Fibroblast of skin of right biceps (primary cell): ENCODE data around the gene FHOD3.

Experiments
- DNase-seq: peaks from one replicate; pipeline ENCODE4 v3.0.0-alpha.2; 2013

The FHOD3 gene

DNA sequence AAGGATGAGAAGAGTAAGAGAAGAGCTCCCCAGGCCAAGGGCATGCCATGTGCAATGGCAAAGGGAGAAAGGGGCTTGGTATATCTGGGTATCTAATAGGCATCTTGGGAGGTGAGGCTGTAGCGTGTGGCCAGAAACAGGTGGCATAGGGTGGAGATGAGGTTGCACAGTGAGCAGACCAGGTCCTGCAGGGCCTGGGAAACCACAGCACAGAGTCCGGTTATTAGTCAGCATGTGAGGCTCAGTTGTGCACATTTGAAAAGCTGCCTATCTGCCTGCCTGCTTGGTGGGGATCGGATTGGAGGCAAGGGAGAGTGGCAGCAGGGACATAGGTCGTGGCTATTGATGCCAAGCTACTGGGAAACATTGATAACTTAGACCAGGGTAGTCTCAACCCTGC is 340.7 kb downstream of the FHOD3 start:
- DNase-seq, result no peak

DNA sequence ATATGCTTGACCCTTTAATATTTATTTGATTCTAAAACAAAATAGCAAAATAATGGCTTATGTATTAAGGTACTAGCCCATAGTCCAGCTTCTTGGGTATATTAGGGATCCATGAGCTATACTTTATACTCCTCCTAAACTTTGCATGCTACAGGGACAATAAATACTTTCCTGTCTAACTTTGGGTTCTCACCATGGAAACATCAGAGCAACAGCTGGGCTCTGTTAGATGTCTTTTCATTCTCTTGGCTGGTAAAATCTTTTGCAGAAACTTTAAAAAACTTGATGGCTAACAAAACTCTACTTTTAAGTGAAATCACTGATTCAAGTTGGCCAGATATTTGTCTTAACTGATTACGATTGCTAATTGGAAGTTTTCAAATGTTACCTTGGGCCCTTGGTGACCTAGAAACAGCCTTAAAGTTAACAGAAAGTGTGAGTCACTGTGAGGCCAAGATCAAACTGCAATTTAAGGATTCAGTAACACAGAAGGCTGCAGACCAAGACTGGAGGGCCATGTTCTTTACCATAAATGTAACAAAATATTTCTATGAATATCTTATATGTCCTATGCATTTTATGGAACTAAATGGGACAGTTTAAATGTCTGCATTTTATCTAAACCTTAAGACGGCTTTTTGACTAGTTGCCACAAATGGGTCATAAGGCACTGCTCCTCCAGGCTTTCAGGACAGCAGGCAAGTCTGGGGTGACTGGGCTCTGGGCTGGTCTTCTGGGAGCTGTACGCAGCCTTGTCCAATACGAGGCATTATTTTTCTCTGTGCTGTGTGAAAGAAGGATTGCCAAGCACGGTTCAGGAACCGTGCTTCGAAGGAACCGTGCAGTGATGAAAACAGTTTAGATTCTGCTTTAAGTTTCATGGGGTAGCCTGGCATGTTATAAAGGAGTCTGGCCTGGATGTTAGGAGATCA is 342.8 kb downstream of the FHOD3 start:
- DNase-seq, result no peak

DNA sequence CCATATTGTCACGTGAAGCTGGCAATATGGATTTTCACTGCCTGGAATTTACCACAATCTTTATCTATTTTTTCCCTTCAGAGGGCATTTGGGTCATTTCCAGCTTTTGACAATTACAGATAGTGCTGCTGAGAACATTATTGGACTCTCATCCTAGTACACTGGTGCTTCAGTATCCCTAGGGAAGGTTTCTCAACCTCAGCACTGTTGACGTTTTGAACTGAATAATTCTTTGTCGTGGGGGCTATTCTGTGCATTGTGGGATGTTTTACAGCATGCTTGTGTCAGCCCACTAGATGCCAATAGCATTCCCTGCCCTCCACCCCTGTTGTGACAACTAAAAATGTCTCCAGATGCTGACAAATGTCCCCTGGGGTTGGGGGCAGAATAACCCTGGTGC is 345.5 kb downstream of the FHOD3 start:
- no peak for DNase-seq

DNA sequence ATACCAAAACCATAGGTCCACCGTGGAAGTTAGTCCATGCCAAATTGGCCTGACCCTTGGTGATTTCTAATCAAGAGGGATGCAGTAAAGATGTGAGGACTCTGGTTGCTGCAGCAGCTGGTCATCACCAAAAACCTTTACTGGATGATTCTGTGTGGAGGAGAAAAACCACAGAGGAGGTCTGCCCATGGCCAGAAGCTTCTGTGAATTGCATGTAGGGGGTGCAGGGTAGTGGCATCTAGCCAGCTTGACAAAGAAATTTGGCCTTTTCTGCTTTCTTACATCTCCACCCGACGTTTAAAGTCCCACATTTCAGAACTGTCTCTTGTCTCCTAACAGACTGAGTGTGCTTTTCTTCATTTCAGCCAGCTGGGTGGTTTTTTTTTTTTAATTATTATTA is 351.3 kb downstream of the FHOD3 start:
- DNase-seq, result no peak

DNA sequence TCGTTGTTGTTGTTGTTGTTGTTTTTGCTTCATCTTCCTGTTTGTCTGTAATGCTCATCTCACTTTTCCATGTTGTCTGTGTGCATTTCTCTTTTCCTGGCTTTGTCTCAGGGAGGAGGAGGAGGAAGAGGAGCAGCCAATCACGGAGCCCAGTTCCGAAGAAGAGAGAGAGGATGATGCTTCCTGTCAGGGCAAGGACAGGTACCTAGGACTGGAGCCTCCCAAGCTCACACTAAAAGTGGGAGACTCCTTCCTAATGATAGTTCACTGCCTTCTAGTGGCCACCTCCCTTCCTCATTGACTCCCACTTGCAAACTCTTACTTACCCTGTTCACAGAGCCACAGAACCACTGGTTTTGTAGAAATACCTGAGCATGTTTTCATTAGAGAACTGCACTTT is 351.7 kb downstream of the FHOD3 start:
- no peak for DNase-seq

DNA sequence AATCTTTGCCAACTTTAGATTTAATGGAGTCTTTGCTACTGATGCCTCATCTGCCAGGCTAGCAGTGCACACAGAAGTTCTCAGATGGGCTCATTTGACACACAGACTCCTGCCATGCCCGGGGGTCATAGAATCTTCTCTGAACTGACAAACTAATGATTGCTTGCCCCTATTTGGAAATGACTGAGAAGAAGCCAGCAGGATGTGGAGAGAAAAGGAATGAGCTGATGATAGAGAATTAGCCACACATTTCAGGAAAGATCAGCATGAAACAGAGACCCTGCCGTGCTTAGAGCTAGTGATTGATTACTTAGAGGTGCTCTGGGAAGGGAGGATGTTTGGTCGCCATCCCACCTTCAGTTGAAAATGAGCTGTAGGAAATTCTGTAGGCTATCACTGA is 352.8 kb downstream of the FHOD3 start:
- DNase-seq, result peak; percentile 37

DNA sequence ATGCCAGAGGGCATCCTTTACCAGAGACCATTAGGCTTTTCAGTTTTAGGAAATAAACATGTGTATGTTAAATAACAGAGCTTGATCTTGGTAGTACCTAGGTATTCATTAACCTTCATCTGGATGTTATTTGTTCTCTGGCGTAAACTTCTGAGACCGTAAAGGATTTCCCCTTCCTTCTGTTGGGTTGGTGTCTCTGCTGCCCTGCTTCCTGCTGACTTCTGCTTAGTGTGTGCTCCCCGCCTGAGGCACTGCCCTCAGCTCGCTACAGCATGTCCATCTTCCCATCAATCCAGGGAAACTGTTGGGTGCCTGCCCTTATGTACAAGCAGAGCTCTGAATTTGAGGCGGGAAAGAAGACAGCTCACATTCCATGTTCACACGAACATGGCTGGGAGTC is 353.4 kb downstream of the FHOD3 start:
- DNase-seq, result no peak

DNA sequence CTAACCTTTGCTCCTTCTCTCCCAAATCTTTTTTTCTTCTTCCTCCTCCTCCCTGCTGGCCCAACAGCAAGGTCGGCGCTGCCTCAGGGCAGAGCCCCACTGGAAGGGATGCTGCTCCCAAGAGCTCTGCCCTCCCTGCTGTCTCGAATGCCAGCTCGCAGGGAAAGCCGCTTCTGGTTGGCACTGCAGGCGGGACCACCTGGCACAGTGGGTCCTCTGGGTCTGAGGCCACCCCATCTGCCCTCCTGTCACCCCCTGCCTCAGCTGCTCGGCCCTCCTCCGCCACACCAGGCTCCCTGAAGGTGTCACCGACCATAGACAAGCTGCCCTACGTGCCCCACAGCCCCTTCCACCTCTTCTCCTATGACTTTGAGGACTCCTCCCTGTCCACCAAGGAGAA is 355.0 kb downstream of the FHOD3 start:
- no peak for DNase-seq

DNA sequence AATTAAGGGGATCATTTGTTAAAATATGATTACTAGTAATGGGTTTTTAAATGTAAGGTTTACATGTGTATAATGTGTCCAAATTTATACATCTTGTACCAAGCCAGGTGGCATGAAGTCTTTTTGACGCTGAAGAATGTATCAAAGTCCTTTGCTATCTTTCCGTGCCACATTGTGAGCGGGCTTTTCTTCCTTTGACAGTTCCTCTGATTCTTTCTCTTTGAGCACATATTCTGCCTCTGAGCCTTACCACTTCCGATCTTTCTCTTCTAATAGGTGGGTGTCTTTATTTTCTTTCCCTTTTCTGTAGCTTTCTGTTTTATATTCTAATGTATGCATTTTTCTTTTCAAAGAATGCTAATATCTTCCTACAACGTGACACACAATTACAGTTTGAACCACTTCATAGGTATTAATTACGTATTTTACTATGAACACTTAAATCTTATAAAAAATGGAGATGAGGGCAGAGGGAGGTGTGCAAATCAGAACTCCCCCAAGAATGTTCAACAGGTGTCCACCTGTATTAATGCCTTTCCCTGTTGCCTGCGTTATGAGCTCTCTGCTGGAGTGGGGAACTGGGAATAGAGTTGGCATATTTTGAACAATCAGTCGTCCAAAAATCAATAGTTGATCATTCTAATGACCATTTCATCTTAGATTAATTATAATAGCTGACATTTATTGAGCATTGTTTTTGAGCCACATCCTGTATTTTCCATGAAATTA is 355.8 kb downstream of the FHOD3 start:
- DNase-seq, result no peak

DNA sequence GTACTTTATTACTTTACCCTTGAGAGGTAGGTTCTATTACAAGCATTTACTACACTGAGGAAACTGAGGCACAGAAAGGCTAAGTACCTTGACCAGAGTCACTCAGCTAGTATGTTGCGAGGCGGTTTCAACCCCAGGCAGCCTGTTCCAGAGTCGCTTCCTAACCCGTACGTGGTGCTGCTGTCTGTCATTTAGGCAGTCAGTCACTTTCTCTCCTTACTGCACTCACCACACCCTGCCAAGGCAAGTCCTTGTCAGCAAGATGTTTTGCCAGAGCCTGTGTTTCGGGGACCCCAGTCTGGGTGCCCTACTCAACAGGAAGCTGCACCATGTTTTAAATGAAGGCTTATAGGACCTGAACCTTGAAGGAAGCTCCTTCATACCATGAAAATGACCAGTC is 356.4 kb downstream of the FHOD3 start:
- no peak for DNase-seq

DNA sequence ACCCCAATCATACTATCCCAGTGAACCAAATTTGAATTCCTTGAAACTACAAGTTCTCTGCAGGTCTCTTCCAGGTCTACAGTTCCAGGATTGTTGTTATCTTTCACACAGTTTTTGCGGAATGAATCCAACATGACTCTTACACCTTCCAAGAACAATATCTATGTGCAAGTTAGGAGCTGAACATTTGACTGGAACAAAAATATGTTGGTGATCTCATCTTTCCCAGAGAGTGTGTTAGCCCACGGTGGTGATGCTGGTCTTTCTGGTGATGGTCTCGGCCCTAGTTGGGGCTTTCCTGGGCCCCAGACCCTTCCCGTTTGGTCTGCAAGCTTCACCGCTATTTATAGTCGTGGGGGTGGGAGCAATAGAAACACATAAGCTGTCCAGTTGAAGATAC is 357.6 kb downstream of the FHOD3 start:
- DNase-seq, result no peak

DNA sequence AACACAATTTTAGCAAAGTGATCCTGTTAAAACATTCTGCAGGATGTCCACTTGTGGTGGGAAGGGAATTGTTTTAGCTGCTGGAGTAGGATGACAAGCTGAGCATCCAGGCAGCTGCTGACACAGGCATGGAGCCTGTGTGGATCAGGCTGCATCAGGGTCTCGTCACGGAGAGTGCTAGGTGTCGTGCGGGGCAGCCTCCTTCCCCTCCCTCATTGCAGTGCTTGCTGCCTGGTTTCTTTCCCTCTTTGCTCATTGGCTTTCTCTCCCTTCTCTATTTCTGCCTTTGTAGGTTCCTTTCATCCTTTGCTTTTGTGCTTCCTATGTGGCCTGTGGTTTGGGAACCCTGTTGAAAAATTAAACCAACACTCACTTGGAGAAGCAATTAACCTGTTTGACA is 358.4 kb downstream of the FHOD3 start:
- DNase-seq, result no peak

DNA sequence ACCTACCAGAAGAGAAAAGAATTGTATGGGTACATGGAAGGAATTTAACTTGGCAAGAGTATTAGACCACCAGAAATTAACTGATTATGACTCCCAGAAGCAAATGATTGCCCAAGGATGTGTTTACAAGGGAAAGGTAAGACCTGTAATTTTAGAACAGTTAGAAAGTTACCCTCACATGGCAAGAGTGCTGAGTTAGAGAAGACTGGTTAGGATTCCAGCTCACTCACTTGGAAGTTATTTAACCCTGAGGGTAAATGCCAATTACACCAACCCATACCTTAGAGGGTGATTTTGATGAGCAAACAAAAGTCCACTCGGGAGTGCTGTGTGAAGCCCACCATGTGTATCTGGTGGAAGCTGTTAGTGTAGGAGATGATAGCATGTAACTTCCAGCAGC is 361.1 kb downstream of the FHOD3 start:
- no peak for DNase-seq

DNA sequence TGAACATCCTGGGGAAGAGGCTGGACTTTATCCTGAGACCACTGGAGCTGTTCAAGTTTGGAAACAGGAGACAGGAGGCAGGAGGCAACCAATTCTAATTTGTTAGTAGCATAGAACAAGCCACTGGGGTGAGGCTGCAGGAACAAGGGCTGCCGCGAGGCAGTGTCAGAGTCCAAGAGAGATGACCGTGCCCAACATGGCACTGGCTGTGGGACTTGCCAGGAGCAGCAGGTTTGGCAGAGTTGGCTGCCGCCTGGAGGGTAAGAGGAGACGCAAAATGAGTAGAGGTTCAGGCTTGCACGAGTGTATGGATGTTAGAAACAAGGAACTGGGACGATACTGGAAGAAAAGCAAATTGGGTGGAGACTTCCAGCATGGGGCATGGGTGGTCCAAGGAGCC is 362.8 kb downstream of the FHOD3 start:
- DNase-seq, result no peak

DNA sequence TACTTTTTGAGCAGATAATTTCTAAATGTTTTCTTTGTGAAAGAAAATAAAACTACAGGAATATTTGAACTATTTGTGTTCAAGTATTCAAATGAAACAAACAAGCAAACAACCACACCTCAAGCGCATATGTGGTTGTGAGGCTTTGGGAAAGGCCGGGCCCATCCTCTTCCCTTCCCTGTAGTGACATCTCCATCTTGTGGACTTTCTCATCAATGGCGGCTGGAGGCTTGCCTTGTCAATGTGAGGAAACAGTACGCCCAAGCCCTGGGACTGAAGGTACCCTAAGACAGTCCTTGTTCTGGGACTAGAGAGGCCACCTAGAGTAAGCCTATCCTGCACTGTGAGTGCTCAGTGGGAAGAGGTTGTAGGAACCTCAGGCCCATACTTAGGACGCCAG is 364.5 kb downstream of the FHOD3 start:
- DNase-seq, result peak; percentile 42

DNA sequence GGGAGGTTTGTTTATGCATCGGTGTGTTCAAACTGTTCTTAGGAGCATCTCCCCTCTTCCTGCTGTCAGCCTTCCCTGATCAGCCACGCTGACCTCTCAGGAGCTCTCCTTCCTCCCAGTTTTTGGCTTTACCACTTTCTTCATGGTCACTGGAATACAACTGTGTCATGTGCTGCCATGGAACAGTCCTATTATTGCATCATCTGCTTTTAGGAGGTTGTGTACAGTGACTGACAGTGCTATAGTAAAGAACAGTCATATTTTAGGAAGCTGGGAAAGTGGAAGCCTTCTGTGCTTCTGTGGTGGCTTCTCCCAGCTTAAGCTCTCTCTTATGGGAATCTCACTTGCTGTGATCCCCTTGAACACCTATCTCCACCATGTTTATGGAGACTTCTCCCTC is 365.8 kb downstream of the FHOD3 start:
- DNase-seq, result no peak

DNA sequence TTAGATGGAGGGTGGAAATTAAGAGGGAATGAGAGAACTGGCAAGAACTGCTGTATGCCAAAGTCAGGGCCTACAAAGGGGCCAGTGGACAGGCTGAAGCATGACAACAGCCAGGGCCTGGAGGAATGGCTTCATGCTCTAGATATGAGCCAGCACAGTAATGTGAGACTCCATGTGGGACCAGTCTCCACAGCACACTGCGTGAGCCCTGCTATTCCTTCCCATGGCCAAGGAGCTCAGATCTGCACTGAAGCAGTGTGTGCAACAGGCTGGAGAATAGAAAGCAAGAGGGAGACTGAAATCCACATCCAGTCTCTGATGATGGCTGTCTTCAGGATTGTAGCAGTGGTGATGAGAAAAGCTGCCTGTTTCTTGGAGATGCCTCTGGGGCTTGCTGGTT is 368.4 kb downstream of the FHOD3 start:
- DNase-seq, result no peak

DNA sequence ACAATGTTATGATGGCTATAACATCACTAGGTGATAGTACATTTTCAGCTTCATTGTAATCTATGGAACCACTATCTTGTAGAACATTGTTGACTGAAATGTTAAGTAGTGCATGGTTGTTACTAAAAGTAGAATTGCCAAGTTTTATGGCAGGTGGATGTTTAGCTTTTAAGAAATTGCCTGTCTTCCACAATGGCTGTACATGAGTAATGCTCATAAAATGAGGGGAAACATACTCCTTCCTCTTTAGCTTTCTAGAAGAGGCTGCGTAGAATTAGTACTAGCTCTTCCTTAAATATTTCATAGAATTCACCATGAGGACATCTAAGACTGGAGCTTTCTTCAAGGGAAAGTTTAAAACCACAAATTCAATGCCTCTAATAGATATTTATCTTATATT is 370.3 kb downstream of the FHOD3 start:
- no peak for DNase-seq

DNA sequence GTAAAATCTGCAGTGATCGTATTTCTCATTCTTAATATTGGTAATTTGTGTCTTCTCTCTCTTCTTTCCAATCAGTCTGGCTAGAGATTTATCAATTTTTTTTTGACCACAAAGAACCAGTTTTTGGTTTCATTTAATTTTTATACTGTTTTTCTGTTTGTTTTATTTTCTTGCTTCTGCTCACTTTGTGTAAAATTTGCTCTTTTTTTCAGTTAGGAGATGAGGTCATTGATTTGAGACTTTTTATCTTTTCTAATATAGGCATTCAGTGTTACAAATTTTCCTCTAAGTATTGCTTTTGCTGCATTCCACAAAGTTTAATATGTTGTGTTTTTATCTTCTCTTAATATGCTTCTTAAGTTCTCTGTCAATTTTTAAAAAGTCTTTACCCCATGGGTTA is 370.8 kb downstream of the FHOD3 start:
- DNase-seq, result no peak

DNA sequence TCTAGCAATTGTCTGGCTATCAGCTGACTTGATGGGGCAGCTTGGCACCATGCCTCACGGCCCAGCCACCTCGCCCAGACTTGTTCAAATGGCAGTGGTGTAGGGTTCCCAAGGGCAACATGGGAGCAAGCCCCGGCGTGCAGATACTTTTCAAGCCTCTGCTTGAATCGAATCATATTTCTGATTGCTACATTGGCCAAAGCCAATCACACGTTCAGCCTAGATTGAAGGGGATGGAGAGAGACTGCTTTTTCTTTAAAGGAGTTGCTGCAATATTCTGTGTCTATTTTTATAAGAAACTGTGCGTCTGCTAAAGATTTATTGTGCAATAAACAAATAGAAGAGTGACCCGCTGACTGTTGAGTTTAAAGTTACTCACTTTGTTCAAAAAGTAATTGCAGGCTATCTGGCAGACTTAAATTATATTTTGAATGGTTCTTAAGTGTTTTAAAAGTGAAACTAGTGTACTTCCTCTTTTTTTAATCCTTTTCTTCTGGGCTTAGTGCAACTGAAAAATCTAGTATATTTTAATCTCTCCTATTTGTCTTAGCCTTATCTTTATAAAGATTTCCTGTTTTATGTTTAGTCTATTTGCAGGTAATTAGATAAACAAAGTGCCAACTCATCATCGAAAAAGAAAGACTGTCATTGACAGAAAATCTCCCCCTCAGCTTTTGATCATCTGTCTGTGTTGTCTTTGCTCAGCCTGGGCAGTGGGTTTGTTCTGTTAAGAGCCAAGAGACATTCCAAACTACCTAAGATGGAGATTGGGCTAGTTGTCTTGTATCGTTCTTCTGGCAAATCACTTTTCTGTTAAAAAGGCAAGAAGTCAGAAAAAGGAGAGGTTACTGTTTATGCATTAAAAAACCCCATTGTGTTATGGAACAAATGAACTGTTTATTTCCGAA is 375.2 kb downstream of the FHOD3 start:
- DNase-seq, result peak; percentile 23

DNA sequence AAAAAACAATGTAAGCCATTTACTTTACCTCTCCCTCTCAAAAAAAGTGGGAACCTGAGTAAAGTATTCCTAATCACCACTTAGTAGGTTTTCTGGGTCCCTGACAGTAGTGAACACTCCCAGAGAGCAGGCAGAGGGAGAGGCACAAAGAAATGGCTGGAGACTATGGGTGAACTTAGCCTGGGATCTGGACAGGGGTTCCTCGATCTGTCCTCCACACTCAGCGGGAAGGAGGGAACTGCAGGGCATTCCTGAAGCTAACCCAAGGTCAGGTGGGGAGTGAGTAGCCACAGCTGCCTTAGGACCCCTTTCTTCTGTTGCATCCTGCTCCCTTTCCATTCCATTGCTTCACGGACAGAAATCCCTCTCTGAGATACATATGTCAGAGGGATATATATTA is 375.9 kb downstream of the FHOD3 start:
- no peak for DNase-seq

DNA sequence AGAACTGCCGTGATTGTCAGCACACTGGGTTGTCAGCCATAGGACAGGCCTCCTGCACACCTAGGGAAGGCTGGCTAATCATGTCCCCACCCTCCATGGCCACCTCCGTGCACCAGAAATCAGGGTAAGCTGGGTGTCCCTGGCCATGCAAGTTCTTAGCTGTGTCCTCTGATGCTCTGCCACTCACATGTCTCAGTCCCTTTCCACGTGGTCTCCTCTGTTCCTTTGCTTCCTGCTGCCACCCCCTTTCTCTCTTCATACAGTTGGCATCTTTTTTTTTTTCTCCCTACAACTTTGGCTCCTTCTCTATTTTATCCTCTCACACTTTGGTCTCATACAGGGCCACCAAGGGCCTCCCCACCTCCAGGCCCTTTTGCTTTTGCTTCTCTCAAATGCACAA is 377.6 kb downstream of the FHOD3 start:
- no peak for DNase-seq

DNA sequence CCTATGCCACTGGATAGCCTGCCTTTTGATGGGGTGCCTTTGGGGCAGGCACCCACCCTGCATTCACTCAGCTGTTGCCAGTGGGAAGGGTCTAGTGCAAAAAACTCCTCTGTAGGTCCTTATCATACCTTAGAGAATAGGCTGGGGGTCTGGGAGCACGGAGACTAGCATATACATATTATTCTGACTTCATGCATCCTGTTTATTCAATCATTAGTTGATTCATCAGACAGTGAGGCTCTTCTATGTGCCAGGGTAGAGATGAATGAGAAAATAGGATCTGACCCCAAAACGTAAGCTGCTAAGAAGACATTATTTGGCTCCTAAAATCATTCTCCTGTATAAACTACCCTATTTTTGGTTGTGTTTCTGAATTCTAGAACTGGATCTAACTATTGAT is 378.0 kb downstream of the FHOD3 start:
- no peak for DNase-seq
